H9 (cell line): ENCODE data around the gene GBP3. TPM values are rescaled to one million over a fixed set of nuclear protein-coding genes. Genes with fewer than 3 reads are reported as not detected.

Experiments
- DNase-seq: peaks from one replicate; pipeline ENCODE4 v3.0.0-alpha.2; 2017
- H2AFZ ChIP-seq: one replicate; pipeline ENCODE4 v1.6.1; 2013; ENCODE audit warnings: mild to moderate bottlenecking, low read length, control low read depth, moderate library complexity
- H2AK5ac ChIP-seq: 2 replicates; pipeline ENCODE4 v1.6.1; 2013; ENCODE audit warnings: low read length, control low read depth, mixed read lengths; ENCODE audit not compliant: insufficient read length
- H2BK120ac ChIP-seq: one replicate; pipeline ENCODE4 v1.6.1; 2013; ENCODE audit warnings: low read depth, mild to moderate bottlenecking, low read length, control low read depth, inconsistent platforms; ENCODE audit not compliant: poor library complexity, severe bottlenecking
- H2BK12ac ChIP-seq: 2 replicates; pipeline ENCODE4 v1.6.1; 2013; ENCODE audit warnings: low read length, control low read depth, mixed read lengths, low read depth; ENCODE audit not compliant: insufficient read length
- H2BK15ac ChIP-seq: 2 replicates; pipeline ENCODE4 v1.6.1; 2013; ENCODE audit warnings: low read depth, low read length, control low read depth
- H2BK20ac ChIP-seq: one replicate; pipeline ENCODE4 v1.6.1; 2013; ENCODE audit warnings: low read depth, mild to moderate bottlenecking, low read length, control low read depth, inconsistent platforms; ENCODE audit not compliant: poor library complexity, severe bottlenecking
- H2BK5ac ChIP-seq: 2 replicates; pipeline ENCODE4 v1.6.1; 2013; ENCODE audit warnings: low read length, control low read depth, mixed read lengths; ENCODE audit not compliant: insufficient read length
- H3K14ac ChIP-seq: 2 replicates; pipeline ENCODE4 v1.6.1; 2013; ENCODE audit warnings: low read length, control low read depth; ENCODE audit not compliant: insufficient read depth
- H3K18ac ChIP-seq: 2 replicates; pipeline ENCODE4 v1.6.1; 2013; ENCODE audit warnings: low read depth, mild to moderate bottlenecking, mixed read lengths, low read length, control low read depth; ENCODE audit not compliant: insufficient read length
- H3K23ac ChIP-seq: 2 replicates; pipeline ENCODE4 v1.6.1; 2013; ENCODE audit warnings: low read length, control low read depth, mixed read lengths, low read depth; ENCODE audit not compliant: insufficient read length
- H3K23me2 ChIP-seq: 2 replicates; pipeline ENCODE4 v1.6.1; 2013; ENCODE audit warnings: low read depth, mild to moderate bottlenecking, mixed read lengths, low read length, control low read depth; ENCODE audit not compliant: insufficient read length, poor library complexity, severe bottlenecking
- H3K27ac ChIP-seq: 2 replicates; pipeline ENCODE4 v1.5.1; 2013; ENCODE audit warnings: low read length, control low read depth, mixed read lengths, low read depth; ENCODE audit not compliant: insufficient read length
- H3K27me3 ChIP-seq: 2 replicates; pipeline ENCODE4 v1.6.1; 2013; ENCODE audit warnings: low read length, control low read depth, inconsistent platforms; ENCODE audit not compliant: insufficient read depth
- H3K4ac ChIP-seq: 2 replicates; pipeline ENCODE4 v1.6.1; 2013; ENCODE audit warnings: low read depth, mild to moderate bottlenecking, control low read depth, inconsistent platforms, low read length, moderate library complexity
- H3K4me1 ChIP-seq: 2 replicates; pipeline ENCODE4 v1.6.1; 2013; ENCODE audit warnings: low read length, control low read depth, inconsistent platforms; ENCODE audit not compliant: insufficient read depth
- H3K4me2 ChIP-seq: 2 replicates; pipeline ENCODE4 v1.6.1; 2013; ENCODE audit warnings: low read length, control low read depth, mixed read lengths; ENCODE audit not compliant: insufficient read length, insufficient read depth
- H3K56ac ChIP-seq: 2 replicates; pipeline ENCODE4 v1.6.1; 2013; ENCODE audit warnings: low read depth, mild to moderate bottlenecking, mixed read lengths, low read length, control low read depth; ENCODE audit not compliant: insufficient read length
- H3K79me1 ChIP-seq: 2 replicates; pipeline ENCODE4 v1.6.1; 2013; ENCODE audit warnings: low read depth, mild to moderate bottlenecking, moderate library complexity, low read length, control low read depth, inconsistent platforms; ENCODE audit not compliant: insufficient read depth, poor library complexity, severe bottlenecking
- H3K79me2 ChIP-seq: 2 replicates; pipeline ENCODE4 v1.6.1; 2013; ENCODE audit warnings: low read length, control low read depth, inconsistent platforms; ENCODE audit not compliant: insufficient read depth
- H3K9ac ChIP-seq: 2 replicates; pipeline ENCODE4 v1.6.1; 2013; ENCODE audit warnings: low read length, control low read depth, mixed read lengths; ENCODE audit not compliant: insufficient read length; ENCODE audit errors: extremely low read depth
- H3K9me3 ChIP-seq: one replicate; pipeline ENCODE4 v1.6.1; 2013; ENCODE audit warnings: low read depth, low read length, inconsistent platforms; ENCODE audit not compliant: control insufficient read depth
- H3T11ph ChIP-seq: one replicate; pipeline ENCODE4 v1.6.1; 2013; ENCODE audit warnings: mild to moderate bottlenecking, low read length, control low read depth, inconsistent platforms
- H4K20me1 ChIP-seq: one replicate; pipeline ENCODE4 v1.6.1; 2013; ENCODE audit not compliant: control insufficient read depth, insufficient read length, insufficient read depth
- H4K5ac ChIP-seq: 2 replicates; pipeline ENCODE4 v1.6.1; 2013; ENCODE audit warnings: low read depth, mild to moderate bottlenecking, mixed read lengths, low read length, control low read depth; ENCODE audit not compliant: insufficient read length
- H4K8ac ChIP-seq: replicated peaks from 2 replicates; pipeline ENCODE4 v1.6.1; 2013; ENCODE audit warnings: low read length, control low read depth, mixed read lengths, low read depth; ENCODE audit not compliant: insufficient read length
- H4K91ac ChIP-seq: 2 replicates; pipeline ENCODE4 v1.6.1; 2013; ENCODE audit warnings: low read depth, mild to moderate bottlenecking, moderate library complexity, mixed read lengths, low read length, control low read depth; ENCODE audit not compliant: insufficient read length
- H3K27ac Mint-ChIP-seq, 3 experiments: 2 replicates in 2 of 3; 3 replicates in 1 of 3; pipeline ENCODE4 v1.8.0; 2020 to 2021; ENCODE audit warnings: mixed read lengths in 3 of 3, mild to moderate bottlenecking in 1 of 3, moderate library complexity in 1 of 3
- H3K27me3 Mint-ChIP-seq: 2 replicates; pipeline ENCODE4 v1.8.0; 2021; ENCODE audit warnings: low read depth, mild to moderate bottlenecking, moderate library complexity, mixed read lengths
- H3K36me3 Mint-ChIP-seq, 3 experiments: 2 replicates in 2 of 3; 3 replicates in 1 of 3; pipeline ENCODE4 v1.8.0; 2020 to 2021; ENCODE audit warnings: low read depth in 3 of 3, mixed read lengths in 3 of 3; ENCODE audit not compliant: insufficient read depth in 1 of 3
- H3K4me1 Mint-ChIP-seq, 2 experiments: 2 replicates each; pipeline ENCODE4 v1.8.0; 2020; ENCODE audit warnings: mixed read lengths in 2 of 2
- H3K4me3 Mint-ChIP-seq, 2 experiments: 2 replicates in 1 of 2; 3 replicates in 1 of 2; pipeline ENCODE4 v1.8.0; 2020 to 2021; ENCODE audit warnings: mild to moderate bottlenecking in 2 of 2, mixed read lengths in 2 of 2, moderate library complexity in 1 of 2
- H3K9me3 Mint-ChIP-seq, 2 experiments: 2 replicates in 1 of 2; 3 replicates in 1 of 2; pipeline ENCODE4 v1.8.0; 2020; ENCODE audit warnings: mild to moderate bottlenecking in 2 of 2, mixed read lengths in 2 of 2, moderate library complexity in 1 of 2
- WGBS: extraction: QIAGEN DNeasy Blood & Tissue Kit; methylation state at CpG from one replicate; pipeline ENCODE4 v1.1.7; 2013; ENCODE audit warnings: missing lambda C conversion rate, low lambda C conversion rate, mixed read lengths; ENCODE audit not compliant: insufficient read length; ENCODE audit errors: extremely low coverage; 5-methylcytosine and 5-hydroxymethylcytosine counted together
- total RNA-seq: library from RNA; stranded (reverse); gene quantifications from 2 replicates; pipeline ENCODE4 v1.2.1, GENCODE V29; 2021
- TF ChIP-seq, protein P1 (sequence below): fragments of 200-600 bp; sonication (generic); conservative IDR thresholded peaks from 3 replicates; pipeline ENCODE4 v1.8.0; 2021; ENCODE audit warnings: antibody characterized with exemption, mild to moderate bottlenecking

Gene GBP3
- total RNA-seq, 1 experiment from 2014 or later = not detected

DNA sequence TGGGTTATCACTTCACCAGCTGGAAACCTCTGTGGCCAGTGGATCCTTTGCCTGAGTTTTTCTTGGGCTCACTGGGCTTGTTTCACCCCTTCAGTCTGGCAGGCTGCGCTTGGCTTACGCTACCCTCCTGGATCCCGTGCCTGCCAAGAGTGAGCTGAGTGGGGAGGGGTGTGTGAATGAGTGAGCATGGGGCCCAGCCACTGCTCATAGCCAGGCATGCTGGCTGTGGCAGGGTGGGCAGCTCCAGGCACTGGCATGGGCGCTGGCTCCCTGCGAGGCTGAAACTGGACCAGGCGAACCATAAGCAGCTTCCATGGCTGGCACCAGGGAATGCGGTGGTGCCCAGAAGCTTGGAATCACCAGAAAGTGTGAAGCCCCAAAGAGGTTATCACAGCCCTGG, 19.8 kb upstream of the GBP3 start:
- no peaks in the 10 kb centered on the region for H3K4me1 Mint-ChIP-seq
- H2BK15ac ChIP-seq = no peak overlapping the region
- no peak overlapping the region for H2BK120ac ChIP-seq
- no peaks in the 10 kb centered on the region for H3K9me3 ChIP-seq
- no peak overlapping the region for H4K5ac ChIP-seq
- no peak overlapping the region for H3K4me2 ChIP-seq
- no peaks in the 10 kb centered on the region for H3K27me3 ChIP-seq
- no peak overlapping the region for H4K91ac ChIP-seq
- TF ChIP-seq, protein P1, sequence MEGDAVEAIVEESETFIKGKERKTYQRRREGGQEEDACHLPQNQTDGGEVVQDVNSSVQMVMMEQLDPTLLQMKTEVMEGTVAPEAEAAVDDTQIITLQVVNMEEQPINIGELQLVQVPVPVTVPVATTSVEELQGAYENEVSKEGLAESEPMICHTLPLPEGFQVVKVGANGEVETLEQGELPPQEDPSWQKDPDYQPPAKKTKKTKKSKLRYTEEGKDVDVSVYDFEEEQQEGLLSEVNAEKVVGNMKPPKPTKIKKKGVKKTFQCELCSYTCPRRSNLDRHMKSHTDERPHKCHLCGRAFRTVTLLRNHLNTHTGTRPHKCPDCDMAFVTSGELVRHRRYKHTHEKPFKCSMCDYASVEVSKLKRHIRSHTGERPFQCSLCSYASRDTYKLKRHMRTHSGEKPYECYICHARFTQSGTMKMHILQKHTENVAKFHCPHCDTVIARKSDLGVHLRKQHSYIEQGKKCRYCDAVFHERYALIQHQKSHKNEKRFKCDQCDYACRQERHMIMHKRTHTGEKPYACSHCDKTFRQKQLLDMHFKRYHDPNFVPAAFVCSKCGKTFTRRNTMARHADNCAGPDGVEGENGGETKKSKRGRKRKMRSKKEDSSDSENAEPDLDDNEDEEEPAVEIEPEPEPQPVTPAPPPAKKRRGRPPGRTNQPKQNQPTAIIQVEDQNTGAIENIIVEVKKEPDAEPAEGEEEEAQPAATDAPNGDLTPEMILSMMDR = no peak
- peaks cover 4 to 7% of the 10 kb centered on the region in 2 experiments for H3K9me3 Mint-ChIP-seq
- no peaks in the 10 kb centered on the region for H3K79me1 ChIP-seq
- H3T11ph ChIP-seq = no peak overlapping the region
- H3K56ac ChIP-seq = no peak overlapping the region
- H2BK5ac ChIP-seq = no peak overlapping the region
- H4K8ac ChIP-seq = no peak overlapping the region
- no peak overlapping the region for H2AFZ ChIP-seq
- H3K4me1 ChIP-seq = no peaks in the 10 kb centered on the region
- H2BK20ac ChIP-seq = no peak overlapping the region
- H2BK12ac ChIP-seq = no peak overlapping the region
- DNase-seq = no peak
- no peaks in the 10 kb centered on the region for H3K23me2 ChIP-seq
- no peaks in the 10 kb centered on the region for H3K27me3 Mint-ChIP-seq
- H3K18ac ChIP-seq = no peak overlapping the region
- H3K27ac Mint-ChIP-seq = no peak overlapping the region
- H3K36me3 Mint-ChIP-seq = peaks cover 2 to 4% (median 2%) of the 10 kb centered on the region in 3 experiments; a peak in 5 of 7 replicates
- no peak overlapping the region for H3K23ac ChIP-seq
- no peak overlapping the region for H3K9ac ChIP-seq
- no peak overlapping the region; the same call in 1 of the 2 replicates for H3K14ac ChIP-seq
- no peak overlapping the region for H3K4me3 Mint-ChIP-seq
- no peak overlapping the region for H3K4ac ChIP-seq
- H3K79me2 ChIP-seq = no peaks in the 10 kb centered on the region
- no CpG with 5 or more reads among the region's 7 CpGs for WGBS
- no peak overlapping the region for H3K27ac ChIP-seq
- H4K20me1 ChIP-seq = no peaks in the 10 kb centered on the region
- H2AK5ac ChIP-seq = no peak overlapping the region
